ENCODE results near the gene BCL11B.

Gene BCL11B

DNA sequence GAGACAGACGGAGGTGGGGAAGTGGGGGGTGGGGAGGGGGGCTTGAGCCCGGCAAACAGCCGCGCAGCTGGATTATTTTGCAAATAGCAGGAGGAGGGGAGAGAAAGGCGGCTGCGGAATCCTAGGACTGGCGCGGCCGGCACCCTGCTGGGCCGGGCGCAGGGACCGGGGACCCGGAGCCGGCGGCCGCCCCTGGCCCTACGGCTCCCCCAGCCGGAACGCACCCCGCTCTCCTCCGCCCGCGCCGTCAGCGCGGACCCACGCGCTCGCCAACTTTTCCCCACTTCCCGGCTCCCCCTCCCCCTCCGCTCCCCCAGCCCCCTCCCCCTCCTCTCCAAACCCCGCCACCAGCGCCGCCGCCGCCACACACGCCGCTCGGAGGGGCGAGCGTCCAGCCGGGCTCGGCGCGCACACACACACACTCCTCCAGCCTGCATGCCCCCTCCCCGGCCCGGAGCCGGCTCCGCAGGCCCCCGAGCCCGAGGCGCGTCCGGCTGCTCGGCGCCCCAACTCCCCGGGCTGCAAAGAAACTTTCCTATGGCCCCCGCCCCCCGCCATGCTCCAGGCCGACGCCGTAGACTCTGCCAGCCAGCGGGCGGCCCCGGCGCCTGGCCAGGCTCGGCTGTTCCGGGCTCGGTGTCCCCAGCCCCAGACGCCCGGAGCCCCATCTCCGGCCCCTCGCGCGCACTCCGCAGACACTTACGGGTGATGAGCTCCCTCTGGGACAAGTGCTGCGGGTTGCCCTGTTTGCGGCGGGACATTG lies 1.4 kb downstream of the BCL11B start:
- CTCF ChIA-PET = interaction anchor here (1.1 kb wide), 1 partner anchor 145 kb away, joined by 4 read pairs; no protein-coding TSS in a partner anchor
- POLR2A ChIA-PET (ENCODE audit: low non-redundant PET) = interaction anchor here (0.6 kb wide), 1 partner anchor 607 kb away, joined by 3 read pairs; no protein-coding TSS in a partner anchor
- H3K27ac ChIP-seq = peak overlapping the region; percentile 71
- TF ChIP-seq, protein P1, sequence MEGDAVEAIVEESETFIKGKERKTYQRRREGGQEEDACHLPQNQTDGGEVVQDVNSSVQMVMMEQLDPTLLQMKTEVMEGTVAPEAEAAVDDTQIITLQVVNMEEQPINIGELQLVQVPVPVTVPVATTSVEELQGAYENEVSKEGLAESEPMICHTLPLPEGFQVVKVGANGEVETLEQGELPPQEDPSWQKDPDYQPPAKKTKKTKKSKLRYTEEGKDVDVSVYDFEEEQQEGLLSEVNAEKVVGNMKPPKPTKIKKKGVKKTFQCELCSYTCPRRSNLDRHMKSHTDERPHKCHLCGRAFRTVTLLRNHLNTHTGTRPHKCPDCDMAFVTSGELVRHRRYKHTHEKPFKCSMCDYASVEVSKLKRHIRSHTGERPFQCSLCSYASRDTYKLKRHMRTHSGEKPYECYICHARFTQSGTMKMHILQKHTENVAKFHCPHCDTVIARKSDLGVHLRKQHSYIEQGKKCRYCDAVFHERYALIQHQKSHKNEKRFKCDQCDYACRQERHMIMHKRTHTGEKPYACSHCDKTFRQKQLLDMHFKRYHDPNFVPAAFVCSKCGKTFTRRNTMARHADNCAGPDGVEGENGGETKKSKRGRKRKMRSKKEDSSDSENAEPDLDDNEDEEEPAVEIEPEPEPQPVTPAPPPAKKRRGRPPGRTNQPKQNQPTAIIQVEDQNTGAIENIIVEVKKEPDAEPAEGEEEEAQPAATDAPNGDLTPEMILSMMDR (conservative IDR thresholded peaks at IDR 0.05; ENCODE audit: low read depth) = no peak
- no peak for DNase-seq (ENCODE audit: low spot score)

- DNase-seq (ENCODE audit: low spot score) = no peak
- H3K27ac ChIP-seq = peak overlapping the region; percentile 71
- TF ChIP-seq, protein P1 (conservative IDR thresholded peaks at IDR 0.05; ENCODE audit: low read depth) = no peak
- ChIA-PET POLR2A (ENCODE audit: low non-redundant PET) (no interaction called here), CTCF (interaction anchor here (0.5 to 1.0 kb wide), 2 partner anchors 764 to 1039 kb away, joined by 3 to 4 read pairs; no protein-coding TSS in a partner anchor)
These were observed 2.9 kb downstream of the BCL11B start for GRCh38 chr14:99268810-99269707.

DNA sequence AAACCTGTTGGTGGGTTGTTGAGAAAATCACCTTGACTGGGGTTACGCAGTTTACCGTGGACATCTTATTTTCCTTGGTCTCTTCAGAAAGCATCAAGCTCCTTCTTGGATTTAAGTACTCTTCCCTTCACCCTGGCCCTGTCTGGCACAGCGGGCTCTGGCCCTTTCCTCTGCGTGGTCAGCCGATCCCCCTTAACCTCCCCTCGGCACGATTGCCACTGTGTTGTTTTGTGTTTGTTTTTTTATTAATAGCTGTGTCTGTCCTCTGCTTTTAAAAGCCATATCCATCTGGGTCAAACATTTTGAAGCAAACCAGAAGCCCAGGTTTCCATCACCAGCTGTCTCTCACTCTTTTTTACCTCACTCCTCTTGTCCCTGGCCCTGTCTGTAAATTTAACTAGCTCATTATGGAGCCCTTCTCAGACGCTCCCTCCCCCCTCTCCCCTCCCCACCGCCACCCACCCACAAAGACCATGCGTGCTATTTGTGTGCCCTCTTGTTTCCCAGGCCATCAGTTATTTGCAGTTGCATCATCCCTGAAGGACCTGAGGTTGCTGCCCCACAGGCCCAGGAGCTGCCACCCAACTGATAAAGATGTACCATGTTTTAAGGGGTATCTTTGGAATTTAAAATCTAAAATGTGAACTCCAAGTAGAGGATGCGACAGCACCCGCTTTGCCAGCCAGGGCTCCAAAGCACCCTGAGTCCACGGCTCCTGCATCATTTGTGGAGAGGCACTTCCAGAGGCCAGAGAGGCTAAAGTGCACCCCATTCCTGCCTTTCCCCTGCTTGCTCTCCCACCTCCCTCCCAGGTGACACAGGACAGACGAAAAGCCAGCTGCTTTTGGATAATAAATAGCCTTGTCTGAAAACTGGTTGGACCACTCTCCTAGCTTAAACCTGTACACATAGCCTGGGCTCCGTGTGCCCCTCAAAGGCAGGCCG lies 3.9 kb downstream of the BCL11B start:
- DNase-seq (ENCODE audit: low spot score) = no peak
- ChIA-PET POLR2A (ENCODE audit: low non-redundant PET) (no interaction called here), CTCF (interaction anchor here (0.5 kb wide), 2 partner anchors 92 to 763 kb away, joined by 3 to 4 read pairs; no protein-coding TSS in a partner anchor)
- TF ChIP-seq, protein P1 (conservative IDR thresholded peaks at IDR 0.05; ENCODE audit: low read depth) = no peak
- H3K27ac ChIP-seq = peak overlapping the region; percentile 59

- TF ChIP-seq, protein P1 (conservative IDR thresholded peaks at IDR 0.05; ENCODE audit: low read depth) = no peak
- DNase-seq (ENCODE audit: low spot score) = no peak
- CTCF ChIA-PET = interaction anchor here (0.5 kb wide), 2 partner anchors 93 to 320 kb away, joined by 3 to 7 read pairs; no protein-coding TSS in a partner anchor
- 0 out of 2 replicates have a peak overlapping the region, but pooled peaks have one; percentile 59 for H3K27ac ChIP-seq
- POLR2A ChIA-PET (ENCODE audit: low non-redundant PET) = interaction anchor here (0.6 kb wide), 1 partner anchor 360 kb away, joined by 4 read pairs; no protein-coding TSS in a partner anchor
These were observed 4.6 kb downstream of the BCL11B start for GRCh38 chr14:99267381-99267780.

DNA sequence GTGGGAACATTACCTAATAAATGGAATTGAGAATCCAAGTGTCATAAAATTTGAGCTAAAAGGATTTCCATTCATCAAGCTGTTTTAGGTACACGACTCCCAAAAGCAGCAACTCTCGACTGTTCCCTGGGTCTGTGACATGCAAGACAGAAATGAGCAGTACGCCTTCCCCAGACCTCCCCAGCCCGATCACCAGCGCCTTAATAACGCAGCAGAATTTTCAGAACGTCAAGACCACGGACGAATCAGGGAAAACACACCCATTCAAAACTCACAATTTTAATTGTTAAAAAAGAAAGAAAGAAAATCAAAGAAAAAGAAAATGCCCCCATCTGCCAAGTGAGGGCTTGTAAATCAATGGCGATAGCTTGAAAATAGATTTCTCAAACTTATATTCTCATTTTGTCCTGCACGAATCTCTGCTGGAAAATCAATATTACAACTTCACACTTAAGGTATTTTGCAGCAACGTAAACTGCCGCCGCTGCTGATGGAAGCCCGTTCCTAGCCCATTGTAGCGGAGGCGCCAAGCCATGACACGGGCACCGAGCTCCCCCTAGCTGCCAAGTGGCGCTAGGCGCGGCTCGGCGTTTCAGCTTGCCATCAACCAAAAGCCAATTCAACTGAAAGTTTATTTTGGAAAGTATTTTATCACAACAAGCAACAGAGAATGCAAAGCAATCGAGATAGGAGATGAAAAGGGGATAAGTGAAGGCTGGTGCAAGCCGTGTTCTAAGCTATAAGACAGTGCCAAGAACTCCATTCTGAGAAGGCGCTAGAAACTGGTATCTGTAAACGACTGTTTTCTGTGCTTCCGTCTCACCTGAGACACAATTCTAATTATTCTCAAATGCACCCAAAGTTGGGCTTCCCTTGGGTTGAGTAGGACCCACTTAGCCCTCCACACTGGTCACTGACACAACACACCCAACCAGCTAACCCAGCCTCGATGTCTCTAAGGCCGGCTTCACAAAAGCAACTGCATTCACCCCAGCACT lies 5.5 kb downstream of the BCL11B start:
- peak overlapping the region; percentile 46 for H3K27ac ChIP-seq
- ChIA-PET POLR2A (ENCODE audit: low non-redundant PET) (interaction anchor here (0.6 kb wide), 1 partner anchor 359 kb away, joined by 4 read pairs; no protein-coding TSS in a partner anchor), CTCF (interaction anchor here (0.5 to 1.5 kb wide), 18 partner anchors 10 to 1725 kb away, joined by 3 to 7 read pairs (median 3); no protein-coding TSS in a partner anchor)
- peak; percentile 74 for DNase-seq (ENCODE audit: low spot score)
- TF ChIP-seq, protein P1 (conservative IDR thresholded peaks at IDR 0.05; ENCODE audit: low read depth) = peak; percentile 97
